Chondrocyte (in vitro differentiated cells): ENCODE measurements around the gene TMEM45A. TPM values are rescaled to one million over a fixed set of nuclear protein-coding genes. Genes with fewer than 3 reads are reported as not detected.
A peak's percentile ranks its signal among the peaks of the same experiment; 100 is the strongest.

Experiments
- DNase-seq: peaks from one replicate; pipeline ENCODE4 v3.0.0; 2021; ENCODE audit warnings: mixed read lengths, low spot score
- H3K27ac Mint-ChIP-seq: one replicate; pipeline ENCODE4 v1.8.0; 2021; ENCODE audit warnings: mild to moderate bottlenecking, moderate library complexity, mixed read lengths; ENCODE audit not compliant: unreplicated experiment
- H3K27me3 Mint-ChIP-seq: 2 replicates; pipeline ENCODE4 v1.8.0; 2021; ENCODE audit warnings: low read depth, mixed read lengths
- H3K36me3 Mint-ChIP-seq: 2 replicates; pipeline ENCODE4 v1.8.0; 2021; ENCODE audit warnings: low read depth, mixed read lengths
- H3K4me1 Mint-ChIP-seq: 2 replicates; pipeline ENCODE4 v1.8.0; 2021; ENCODE audit warnings: low read depth, mild to moderate bottlenecking, mixed read lengths
- H3K4me3 Mint-ChIP-seq: one replicate; pipeline ENCODE4 v1.8.0; 2021; ENCODE audit warnings: mild to moderate bottlenecking, moderate library complexity, mixed read lengths; ENCODE audit not compliant: unreplicated experiment
- H3K9me3 Mint-ChIP-seq: 2 replicates; pipeline ENCODE4 v1.8.0; 2021; ENCODE audit warnings: low read depth, mixed read lengths
- CTCF ChIP-seq: fragments of 200-600 bp; sonication (generic); IDR thresholded peaks from 2 replicates; pipeline ENCODE4 v1.5.0; 2021; ENCODE audit warnings: antibody characterized with exemption, mild to moderate bottlenecking, moderate library complexity
- total RNA-seq: library from RNA; stranded (reverse); gene quantifications from 3 replicates; pipeline ENCODE4 v1.2.1, GENCODE V29; 2021

TMEM45A gene
- total RNA-seq, 1 donor from 2014 or later, result 69.1 TPM

GRCh38 chr3:100523050-100523760, 30.8 kb downstream of the TMEM45A start:
- H3K36me3 Mint-ChIP-seq, result peaks cover 20% of the 10 kb centered on the region
- H3K4me3 Mint-ChIP-seq, result no peak overlapping the region
- DNase-seq, result no peak
- H3K4me1 Mint-ChIP-seq, result peaks cover 19% of the 10 kb centered on the region
- no peaks in the 10 kb centered on the region for H3K27me3 Mint-ChIP-seq
- H3K9me3 Mint-ChIP-seq, result no peaks in the 10 kb centered on the region
- H3K27ac Mint-ChIP-seq, result no peak overlapping the region
- TF ChIP-seq CTCF, result no peak

GRCh38 chr3:100525753-100526612, 33.6 kb downstream of the TMEM45A start:
- Mint-ChIP-seq H3K4me3 (peak overlapping the region; percentile 56), H3K27ac (peak overlapping the region; percentile 94), H3K27me3 (no peaks in the 10 kb centered on the region), H3K9me3 (no peaks in the 10 kb centered on the region), H3K4me1 (peaks cover 16% of the 10 kb centered on the region), H3K36me3 (peaks cover 13% of the 10 kb centered on the region)
- DNase-seq, result no peak
- TF ChIP-seq CTCF, result no peak

GRCh38 chr3:100526613-100527346, 34.4 kb downstream of the TMEM45A start:
- TF ChIP-seq CTCF, result no peak
- Mint-ChIP-seq H3K4me3 (no peak overlapping the region), H3K36me3 (peaks cover 8% of the 10 kb centered on the region), H3K27me3 (no peaks in the 10 kb centered on the region), H3K4me1 (peaks cover 16% of the 10 kb centered on the region), H3K9me3 (no peaks in the 10 kb centered on the region), H3K27ac (peak overlapping the region; percentile 94)
- DNase-seq, result no peak

GRCh38 chr3:100527347-100527735, 34.9 kb downstream of the TMEM45A start:
- Mint-ChIP-seq H3K9me3 (no peaks in the 10 kb centered on the region), H3K36me3 (peaks cover 7% of the 10 kb centered on the region), H3K4me3 (no peak overlapping the region), H3K4me1 (peaks cover 16% of the 10 kb centered on the region), H3K27ac (no peak overlapping the region), H3K27me3 (no peaks in the 10 kb centered on the region)
- no peak for TF ChIP-seq CTCF
- no peak for DNase-seq

- Mint-ChIP-seq H3K4me1 (peaks cover 5% of the 10 kb centered on the region), H3K9me3 (no peaks in the 10 kb centered on the region)
- TF ChIP-seq CTCF, result no peak
Observed at GRCh38 chr3:100531093-100531492, 38.7 kb downstream of the TMEM45A start.

More at GRCh38 chr3:100531093-100531492, 38.7 kb downstream of the TMEM45A start:
- no peak overlapping the region for H3K27ac Mint-ChIP-seq
- H3K4me3 Mint-ChIP-seq, result no peak overlapping the region
- no peak for DNase-seq
- H3K36me3 Mint-ChIP-seq, result peaks cover 2% of the 10 kb centered on the region
- no peaks in the 10 kb centered on the region for H3K27me3 Mint-ChIP-seq
